ENCODE results near the gene LPIN2. TPM values are rescaled to one million over a fixed set of nuclear protein-coding genes. Genes with fewer than 3 reads are reported as not detected.

LPIN2 gene
- total RNA-seq, 4 donors from 2014 or later: 7.4 to 53.0 (median 29.5) TPM

DNA sequence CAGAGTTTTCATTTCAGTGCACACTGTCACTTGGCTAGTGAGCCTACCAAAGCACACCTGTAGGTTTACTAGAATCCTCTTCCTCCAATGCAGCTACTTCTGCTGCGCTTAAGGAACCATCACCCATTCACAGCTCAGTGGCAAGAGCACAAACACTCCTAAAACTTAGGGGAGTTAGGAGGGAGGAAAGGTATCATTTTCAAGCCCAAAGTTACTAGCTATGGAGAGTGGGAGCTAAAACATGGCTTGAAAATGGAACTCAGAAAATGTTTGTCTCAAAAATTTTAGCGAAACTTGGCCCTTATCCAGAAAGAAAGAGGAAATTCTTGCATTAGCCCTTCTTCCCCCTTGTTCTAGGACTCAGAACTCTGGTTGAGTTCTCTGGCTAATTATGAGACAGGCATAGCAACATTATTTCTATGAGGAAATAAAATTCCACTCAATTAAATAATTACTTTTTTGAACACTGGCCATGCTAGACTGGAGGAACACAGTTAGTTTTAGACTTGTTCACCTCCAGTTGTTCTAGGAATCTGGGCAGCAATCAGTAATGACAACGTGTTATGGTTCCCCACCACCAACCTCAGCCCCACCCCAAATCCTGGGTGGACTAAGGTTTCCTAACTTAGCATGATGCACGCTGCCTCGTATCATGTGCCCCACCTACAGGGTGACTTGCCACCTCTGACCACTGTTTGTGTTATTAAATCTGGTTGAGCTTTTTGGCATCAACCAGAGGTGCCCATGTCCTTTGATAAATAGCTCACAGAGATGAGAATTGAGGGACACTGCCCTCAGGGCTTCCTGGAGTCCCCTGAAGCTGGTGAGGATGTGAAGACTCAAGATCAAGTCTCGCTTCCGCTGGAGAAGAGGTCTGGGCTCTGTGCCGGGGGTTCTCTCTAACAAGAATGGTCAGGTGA lies 32.8 kb downstream of the LPIN2 start:
- H3K4me3 ChIP-seq: no peak overlapping the region
- no peaks in the 10 kb centered on the region for H3K27me3 ChIP-seq
- peak overlapping the region; percentile 74 to 93 for H3K27ac ChIP-seq
- no peaks in the 10 kb centered on the region for H3K9me3 ChIP-seq
- intact Hi-C loops (cut with DNase I; ENCODE audit: low total_unique reads): no loop called here
- TF ChIP-seq CTCF (IDR thresholded peaks at IDR 0.05) (no peak), POLR2A (IDR thresholded peaks at IDR 0.05) (no peak)
- H3K36me3 ChIP-seq: no peaks in the 10 kb centered on the region
- peaks cover 8 to 11% of the 10 kb centered on the region in 2 donors for H3K4me1 ChIP-seq
- DNase-seq: no peak

DNA sequence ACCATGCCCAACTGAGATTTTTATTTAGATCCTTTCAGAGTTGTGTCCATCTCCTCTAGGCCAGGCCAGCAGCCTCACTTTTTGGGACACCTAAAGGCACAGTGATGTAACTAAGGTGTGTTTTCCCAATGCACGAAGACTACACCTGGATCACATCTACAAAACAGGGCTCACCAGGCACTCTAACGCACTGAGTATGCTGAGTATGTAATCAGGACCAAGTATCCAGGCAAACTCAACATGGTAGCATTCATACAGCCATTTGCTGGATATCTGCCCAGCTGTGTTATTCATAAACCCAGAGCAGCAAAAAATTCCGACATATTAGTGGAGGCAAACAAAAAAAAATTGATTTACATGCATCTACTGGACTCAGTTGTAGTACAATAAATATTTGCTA lies 33.8 kb downstream of the LPIN2 start:
- no peak for TF ChIP-seq CTCF (IDR thresholded peaks at IDR 0.05)
- no peak for TF ChIP-seq POLR2A (IDR thresholded peaks at IDR 0.05)
- intact Hi-C loops (cut with DNase I; ENCODE audit: low total_unique reads): no loop called here
- no peaks in the 10 kb centered on the region for H3K27me3 ChIP-seq
- no peaks in the 10 kb centered on the region for H3K36me3 ChIP-seq
- H3K9me3 ChIP-seq: no peaks in the 10 kb centered on the region
- peak overlapping the region; percentile 74 to 93 for H3K27ac ChIP-seq
- H3K4me1 ChIP-seq: peaks cover 8 to 11% of the 10 kb centered on the region in 2 donors
- H3K4me3 ChIP-seq: no peak overlapping the region
- no peak for DNase-seq

- no peaks in the 10 kb centered on the region for H3K9me3 ChIP-seq
- no peak overlapping the region for H3K4me3 ChIP-seq
- intact Hi-C loops (cut with DNase I; ENCODE audit: low total_unique reads): no loop called here
- TF ChIP-seq CTCF (IDR thresholded peaks at IDR 0.05): no peak
- no peak for TF ChIP-seq POLR2A (IDR thresholded peaks at IDR 0.05)
- peaks cover 8 to 11% of the 10 kb centered on the region in 2 donors for H3K4me1 ChIP-seq
- peak overlapping the region; percentile 74 to 93 for H3K27ac ChIP-seq
- no peak for DNase-seq
- no peaks in the 10 kb centered on the region for H3K27me3 ChIP-seq
- no peaks in the 10 kb centered on the region for H3K36me3 ChIP-seq
These were observed 34.3 kb downstream of the LPIN2 start for GRCh38 chr18:2978661-2979106.

DNA sequence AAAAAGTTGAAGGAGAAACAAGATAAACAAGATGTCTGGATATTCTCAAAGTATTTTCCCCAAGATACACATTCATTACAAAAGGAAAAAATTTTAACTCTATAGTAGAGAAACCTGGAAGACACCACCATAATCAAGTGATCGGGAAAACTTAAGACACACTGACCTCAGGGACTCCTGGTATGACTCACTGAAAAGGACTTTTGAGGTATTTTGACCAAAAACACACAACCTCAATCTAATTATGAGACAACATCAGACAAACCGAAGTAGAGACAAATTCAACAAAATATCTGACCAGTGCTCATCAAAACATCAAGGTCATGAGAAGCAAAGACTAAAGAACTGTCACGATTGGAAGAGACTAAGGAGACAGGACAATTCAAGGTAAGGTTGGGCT lies 34.7 kb downstream of the LPIN2 start:
- intact Hi-C loops (cut with DNase I; ENCODE audit: low total_unique reads): no loop called here
- H3K4me3 ChIP-seq: no peak overlapping the region
- DNase-seq: no peak
- H3K36me3 ChIP-seq: no peaks in the 10 kb centered on the region
- peaks cover 6 to 8% of the 10 kb centered on the region in 2 donors for H3K4me1 ChIP-seq
- no peaks in the 10 kb centered on the region for H3K9me3 ChIP-seq
- peak overlapping the region; percentile 74 to 93 for H3K27ac ChIP-seq
- no peak for TF ChIP-seq CTCF (IDR thresholded peaks at IDR 0.05)
- TF ChIP-seq POLR2A (IDR thresholded peaks at IDR 0.05): no peak
- no peaks in the 10 kb centered on the region for H3K27me3 ChIP-seq

All from uterus (tissue), 4 donors.